H1 (cell line): ENCODE data around the gene NPR1. TPM values are rescaled to one million over a fixed set of nuclear protein-coding genes. Genes with fewer than 3 reads are reported as not detected.

Experiments used
- KDM4A ChIP-seq: IDR thresholded peaks from one replicate; pipeline ENCODE4 v1.7.1; 2012; ENCODE audit warnings: low read depth, mild to moderate bottlenecking, moderate library complexity, low read length, inconsistent platforms; ENCODE audit not compliant: severe bottlenecking
- TCF12 ChIP-seq: IDR thresholded peaks from 2 replicates; pipeline ENCODE4 v1.6.1; 2011; ENCODE audit warnings: low read depth, mild to moderate bottlenecking, low read length
- polyA plus RNA-seq, 7 experiments: library from polyadenylated mRNA; depleted of rRNA in 3 of 7; stranded (reverse) in 5 of 7; unstranded in 2 of 7; fragments of >200 nt in 5 of 7; fragments of 200-250 nt in 2 of 7; gene quantifications; 1 replicate in 5 of 7; 2 replicates in 1 of 7; 4 replicates in 1 of 7; pipeline versions ENCODE4 v1.2.1 to v1.2.3, GENCODE V29; 2011 to 2013; ENCODE audit warnings: missing spikeins in 2 of 7, mixed read lengths in 2 of 7
- total RNA-seq: library from RNA; stranded (reverse); fragmentation: NEBNext Ultra II Directional; extraction: Animal tissue kit (Norgen Biotek cat#: 25700); gene quantifications from 2 replicates; pipeline ENCODE4 v1.2.1, GENCODE V29; 2021

NPR1 gene
- total and polyA plus RNA-seq, 2 of the 8 experiments (the other 6 are each of a cell fraction or from before 2014, with no cell fraction given) = 11.7 to 13.2 TPM

DNA sequence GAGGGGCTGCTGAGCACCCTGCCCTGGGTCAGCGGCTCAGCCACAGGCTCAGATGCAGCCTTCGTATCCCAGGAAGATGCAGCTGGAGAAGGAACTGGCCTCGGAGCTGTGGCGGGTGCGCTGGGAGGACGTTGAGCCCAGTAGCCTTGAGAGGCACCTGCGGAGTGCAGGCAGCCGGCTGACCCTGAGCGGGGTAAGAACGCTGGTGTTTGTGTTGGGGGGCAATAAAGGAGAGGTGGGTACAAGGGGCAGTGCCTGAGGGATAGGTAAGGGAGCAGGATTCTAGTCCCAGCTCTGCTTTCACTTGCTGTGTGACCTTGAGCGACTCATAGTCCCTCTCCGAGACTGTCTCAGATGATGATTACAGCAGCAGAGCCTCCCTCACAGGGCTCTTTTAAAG is 6.4 kb downstream of the NPR1 start (continued):
- TF ChIP-seq KDM4A = no peak
- no peak for TF ChIP-seq TCF12
